ENCODE results near the gene RC3H2. TPM values are rescaled to one million over a fixed set of nuclear protein-coding genes. Genes with fewer than 3 reads are reported as not detected.

Gene RC3H2
- total and polyA plus RNA-seq, 10 of the 15 experiments (the other 5 are each of a cell fraction or from before 2014, with no cell fraction given), result 7.2 to 25.5 (median 16.1) TPM

DNA sequence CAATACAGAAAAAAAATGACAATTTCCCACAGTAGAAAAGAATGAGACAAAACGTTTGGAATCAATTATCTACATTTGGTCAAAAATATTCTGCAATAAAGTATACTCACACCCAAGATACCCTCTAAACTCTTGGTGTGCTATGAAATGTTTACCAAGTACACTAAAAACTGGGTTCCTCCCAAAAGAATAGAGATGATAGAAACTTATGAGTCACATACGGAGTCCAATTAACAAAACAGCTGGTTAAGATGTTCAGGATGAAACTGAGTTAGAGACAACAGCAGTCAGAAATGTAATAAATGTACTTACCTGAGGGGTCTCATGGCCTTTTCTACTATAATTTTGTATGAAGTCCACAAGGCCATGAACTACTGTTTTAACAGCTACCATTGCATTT is 25.7 kb downstream of the RC3H2 start:
- no peaks in the 10 kb centered on the region for H3K27me3 ChIP-seq (replicated peaks in 1 of 2; ENCODE audit: control insufficient read depth in 2 of 2, insufficient read depth in 2 of 2, low read length in 1 of 2)
- ChIA-PET POLR2A (no interaction called here), SMC1A (ENCODE audit: uncharacterized antibody, unreplicated experiment) (interaction anchor here (0.6 to 1.5 kb wide), 2 partner anchors 23 to 426 kb away, joined by 3 to 4 read pairs; no protein-coding TSS in a partner anchor), CTCF (interaction anchor here (1.7 kb wide), 1 partner anchor 111 kb away, joined by 5 read pairs; no protein-coding TSS in a partner anchor), RAD21 (ENCODE audit: unreplicated experiment) (no interaction called here)
- in situ Hi-C loops (cut with MboI), result no loop called here
- no peaks in the 10 kb centered on the region for H4K20me1 ChIP-seq (ENCODE audit: control insufficient read depth, insufficient read depth)
- no peak overlapping the region for H3K4me3 ChIP-seq
- no peak for TF ChIP-seq HDAC6 (IDR thresholded peaks at IDR 0.05; ENCODE audit: unreplicated experiment)
- no peak for TF ChIP-seq IRF4 (IDR thresholded peaks at IDR 0.05; ENCODE audit: low read depth, low read length)
- no peak for TF ChIP-seq SUPT20H (IDR thresholded peaks at IDR 0.05; ENCODE audit: borderline replicate concordance, control insufficient read depth, low read depth, low read length)
- no peak for TF ChIP-seq CHD4 (IDR thresholded peaks at IDR 0.05)
- no peak for TF ChIP-seq ATF7 (IDR thresholded peaks at IDR 0.05; ENCODE audit: low read depth)
- TF ChIP-seq, protein P1, sequence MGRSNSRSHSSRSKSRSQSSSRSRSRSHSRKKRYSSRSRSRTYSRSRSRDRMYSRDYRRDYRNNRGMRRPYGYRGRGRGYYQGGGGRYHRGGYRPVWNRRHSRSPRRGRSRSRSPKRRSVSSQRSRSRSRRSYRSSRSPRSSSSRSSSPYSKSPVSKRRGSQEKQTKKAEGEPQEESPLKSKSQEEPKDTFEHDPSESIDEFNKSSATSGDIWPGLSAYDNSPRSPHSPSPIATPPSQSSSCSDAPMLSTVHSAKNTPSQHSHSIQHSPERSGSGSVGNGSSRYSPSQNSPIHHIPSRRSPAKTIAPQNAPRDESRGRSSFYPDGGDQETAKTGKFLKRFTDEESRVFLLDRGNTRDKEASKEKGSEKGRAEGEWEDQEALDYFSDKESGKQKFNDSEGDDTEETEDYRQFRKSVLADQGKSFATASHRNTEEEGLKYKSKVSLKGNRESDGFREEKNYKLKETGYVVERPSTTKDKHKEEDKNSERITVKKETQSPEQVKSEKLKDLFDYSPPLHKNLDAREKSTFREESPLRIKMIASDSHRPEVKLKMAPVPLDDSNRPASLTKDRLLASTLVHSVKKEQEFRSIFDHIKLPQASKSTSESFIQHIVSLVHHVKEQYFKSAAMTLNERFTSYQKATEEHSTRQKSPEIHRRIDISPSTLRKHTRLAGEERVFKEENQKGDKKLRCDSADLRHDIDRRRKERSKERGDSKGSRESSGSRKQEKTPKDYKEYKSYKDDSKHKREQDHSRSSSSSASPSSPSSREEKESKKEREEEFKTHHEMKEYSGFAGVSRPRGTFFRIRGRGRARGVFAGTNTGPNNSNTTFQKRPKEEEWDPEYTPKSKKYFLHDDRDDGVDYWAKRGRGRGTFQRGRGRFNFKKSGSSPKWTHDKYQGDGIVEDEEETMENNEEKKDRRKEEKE (IDR thresholded peaks at IDR 0.05), result no peak
- no peak for TF ChIP-seq NR2C1 (IDR thresholded peaks at IDR 0.05)
- no peak overlapping the region for H3K27ac ChIP-seq (ENCODE audit: control insufficient read depth, insufficient read depth)
- DNase-seq (ENCODE audit: low read depth, low spot score), result no peak
- BruUV-seq (replicated peaks), result no TSS peak
- H3K9me3 ChIP-seq (replicated peaks; ENCODE audit: control insufficient read depth, insufficient read depth, low read length), result no peaks in the 10 kb centered on the region
- WGBS (ENCODE audit: insufficient coverage, insufficient replicate concordance, low lambda C conversion rate, missing lambda C conversion rate), result 61% methylated on average over 2 of the region's 2 CpGs
- FAIRE-seq, result no peak
- no peak overlapping the region for H3K9ac ChIP-seq (ENCODE audit: control insufficient read depth, insufficient read depth, low read length)
- no peaks in the 10 kb centered on the region for H3K79me2 ChIP-seq (ENCODE audit: control insufficient read depth, insufficient read depth, low read length)
- peaks cover 7 to 38% of the 10 kb centered on the region in 2 experiments for H3K36me3 ChIP-seq (ENCODE audit: control insufficient read depth in 2 of 2, insufficient read depth in 2 of 2, low read length in 1 of 2)
- H2AFZ ChIP-seq (ENCODE audit: control insufficient read depth, low read depth, low read length), result no peak overlapping the region
- no peak overlapping the region for H3K4me2 ChIP-seq (ENCODE audit: control insufficient read depth, insufficient read depth)
- ATAC-seq, result no peak
- intact Hi-C loops (cut with micrococcal nuclease; ENCODE audit: unreplicated experiment), result no loop called here
- no peaks in the 10 kb centered on the region for H3K4me1 ChIP-seq (ENCODE audit: control insufficient read depth, insufficient read depth, low read length)
